Hematopoietic multipotent progenitor cell treated with erythropoietin and hydrocortisone succinate and interleukin-3 and kit ligand, for 8 days (in vitro differentiated cells): ENCODE results near the gene PACSIN2.
"Not testable (repeated sequence)": the region's sequence is repeated elsewhere in the genome, so short reads cannot be mapped to it uniquely, and the experiment has no call there.

Source experiments
- DNase-seq: peaks from one replicate; pipeline ENCODE4 v3.0.0-alpha.2; 2015

Gene PACSIN2

DNA sequence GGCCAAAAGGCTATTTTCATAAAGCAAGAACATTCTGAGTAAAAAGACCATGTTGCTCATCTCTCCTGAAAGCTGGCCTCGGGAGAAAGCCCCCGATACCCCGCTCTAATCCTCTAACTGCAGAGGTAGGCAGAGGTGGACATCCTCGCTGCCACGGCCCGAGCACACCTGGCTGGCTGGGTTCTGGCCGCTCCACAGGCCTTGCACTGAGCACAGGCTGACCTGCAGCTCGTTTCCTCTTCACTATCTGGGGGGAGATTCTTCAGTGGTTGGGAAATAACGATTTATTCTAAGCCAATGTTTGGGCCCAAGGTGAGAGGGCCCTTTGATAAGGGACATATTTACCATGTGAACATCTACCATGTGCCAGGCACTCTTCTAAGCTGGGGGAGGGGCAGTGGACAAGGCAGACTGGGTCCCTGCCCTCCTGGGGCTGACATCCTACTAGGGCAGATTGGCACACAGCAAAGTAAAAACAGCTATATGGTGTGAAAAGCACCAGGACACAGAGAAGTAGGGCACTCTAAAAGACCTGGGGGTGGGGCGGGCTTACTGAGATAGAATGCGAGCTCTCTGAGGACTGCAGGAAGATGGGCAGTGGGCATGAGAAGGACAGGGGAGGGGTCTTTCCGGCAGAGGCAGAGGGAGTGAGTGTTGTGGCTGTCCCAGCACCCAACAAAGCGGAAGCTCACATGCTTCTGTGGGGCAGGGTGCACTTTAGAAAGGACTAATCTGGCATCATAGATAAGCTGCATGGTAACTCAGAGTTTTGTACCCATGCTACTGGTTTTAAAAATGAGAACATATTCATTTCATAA, 92.4 kb downstream of the PACSIN2 start:
- peak; percentile 91 for DNase-seq

DNA sequence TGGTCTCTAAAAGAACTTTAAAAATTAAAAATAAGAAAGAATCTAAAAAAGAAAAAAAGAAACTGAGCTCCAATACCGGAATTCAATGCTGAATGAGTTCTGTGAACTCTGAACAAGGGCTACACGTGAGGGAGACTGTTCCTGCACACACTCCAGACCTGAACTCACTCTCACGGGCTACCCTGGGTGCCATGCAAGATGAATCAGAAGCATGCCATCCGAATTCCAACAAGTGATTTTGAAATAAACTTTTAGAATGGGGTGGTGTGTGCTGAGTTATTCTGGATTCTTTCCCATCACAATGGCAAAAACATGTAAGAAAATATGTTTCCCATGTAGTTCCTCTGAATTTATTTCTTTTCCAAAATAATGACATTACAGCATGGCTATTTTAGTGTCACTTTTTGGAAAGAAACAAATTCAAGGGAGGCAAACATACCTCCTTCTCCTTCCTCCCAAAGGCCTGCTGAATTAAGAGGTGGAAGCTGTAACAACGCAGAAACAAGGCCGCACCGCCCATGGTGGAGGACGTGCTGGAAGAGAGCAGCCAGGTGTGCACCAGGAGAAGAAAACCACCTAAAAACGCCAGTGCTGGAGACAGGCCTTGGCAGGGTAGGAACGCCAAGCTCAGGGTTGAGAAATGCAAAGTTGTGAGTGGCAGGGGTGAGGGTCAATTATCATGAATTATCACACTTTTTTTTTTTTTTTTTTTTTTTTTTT, 94.7 kb downstream of the PACSIN2 start:
- no peak for DNase-seq

DNA sequence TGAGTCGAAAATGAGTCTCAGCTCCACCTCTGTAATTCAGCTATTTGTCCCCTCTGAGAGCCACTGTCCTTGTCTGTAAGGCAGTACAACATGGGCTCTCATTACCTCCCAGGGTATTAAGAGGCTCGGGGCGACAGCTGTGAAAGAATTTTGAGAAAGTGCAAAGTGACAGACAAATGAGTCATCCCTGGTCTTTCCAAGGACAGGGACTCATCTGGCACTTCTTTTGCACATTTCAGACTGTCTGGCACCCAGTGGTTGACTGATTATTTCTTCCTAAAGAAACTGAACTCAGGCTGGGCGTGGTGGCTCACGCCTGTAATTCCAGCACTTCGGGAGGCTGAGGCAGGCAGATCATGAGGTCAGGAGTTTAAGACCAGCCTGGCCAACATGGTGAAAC, 95.8 kb downstream of the PACSIN2 start:
- peak; percentile 63 for DNase-seq

DNA sequence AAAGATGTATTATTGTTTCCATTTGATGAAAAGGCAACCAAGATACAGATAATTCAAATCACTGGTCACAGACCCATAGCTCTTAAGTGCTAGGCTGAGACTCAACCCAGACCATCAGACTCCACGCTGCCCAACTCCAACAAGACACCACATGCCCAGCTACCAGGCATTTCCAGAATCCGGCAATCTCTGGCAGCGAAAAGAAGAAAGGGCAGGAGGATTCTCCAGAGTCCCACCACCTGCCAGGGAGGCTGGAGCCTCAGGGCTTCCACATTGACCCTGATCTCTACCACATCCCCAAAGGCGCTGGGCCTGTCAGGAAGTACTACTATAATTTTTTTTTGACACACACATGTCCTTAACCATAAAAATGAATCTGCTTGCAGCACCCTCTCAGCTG, 96.4 kb downstream of the PACSIN2 start:
- DNase-seq = no peak

DNA sequence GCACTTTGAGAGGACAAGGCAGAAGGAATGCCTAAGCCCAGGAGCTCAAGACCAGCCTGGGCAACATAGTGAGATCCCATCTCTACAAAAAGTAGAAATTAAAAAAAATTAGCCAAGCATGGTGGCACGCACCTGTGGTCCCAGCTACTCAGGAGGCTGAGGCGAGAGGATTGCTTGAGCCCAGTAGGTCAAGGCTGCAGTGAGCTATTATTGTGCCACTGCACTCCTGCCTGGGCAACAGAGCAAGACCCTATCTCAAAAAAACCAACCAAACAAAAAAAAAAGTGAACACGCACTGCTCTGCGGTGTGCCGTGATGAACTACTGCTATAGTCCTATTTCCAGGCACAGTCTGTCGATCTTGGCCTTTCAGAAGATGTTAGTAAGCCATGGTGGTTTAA, 97.6 kb downstream of the PACSIN2 start:
- DNase-seq = not testable (repeated sequence)

DNA sequence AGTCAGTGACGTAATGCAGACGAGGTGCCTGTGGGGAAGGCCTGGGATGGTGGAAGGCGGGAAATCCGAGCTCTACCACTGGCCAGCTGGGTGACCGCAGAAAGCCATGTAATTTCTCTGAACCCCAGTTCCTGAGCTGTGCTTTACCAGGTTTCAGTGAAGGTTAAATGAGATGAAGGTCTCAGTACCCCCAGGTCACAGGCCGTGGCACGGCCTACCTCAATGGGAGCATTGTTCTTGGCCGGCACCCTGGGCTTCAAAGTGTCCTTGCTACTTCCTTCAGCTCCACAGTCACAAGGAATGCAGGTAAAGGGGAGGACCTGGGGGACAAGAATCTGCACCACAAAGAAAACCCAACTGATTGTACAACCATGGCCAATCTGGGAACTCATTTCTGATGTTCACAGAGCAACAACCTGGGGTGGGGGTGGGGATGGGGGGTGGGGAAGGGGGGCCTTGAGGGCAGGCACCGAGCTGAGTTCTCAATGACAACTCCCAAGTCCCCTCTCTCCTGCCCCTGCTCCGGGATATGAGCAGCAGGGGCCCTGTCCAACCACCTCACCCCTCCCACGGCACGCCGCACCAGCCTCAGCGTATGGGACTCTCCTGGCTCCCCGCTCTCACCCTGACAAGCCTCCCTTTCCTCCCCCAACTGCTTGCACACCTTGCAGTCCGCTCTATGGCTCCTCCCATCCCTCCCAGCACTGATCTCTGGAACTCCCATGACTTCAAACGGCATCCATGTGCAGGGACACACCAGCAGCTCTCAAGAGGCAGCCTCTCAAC, 98.8 kb downstream of the PACSIN2 start:
- no peak for DNase-seq

DNA sequence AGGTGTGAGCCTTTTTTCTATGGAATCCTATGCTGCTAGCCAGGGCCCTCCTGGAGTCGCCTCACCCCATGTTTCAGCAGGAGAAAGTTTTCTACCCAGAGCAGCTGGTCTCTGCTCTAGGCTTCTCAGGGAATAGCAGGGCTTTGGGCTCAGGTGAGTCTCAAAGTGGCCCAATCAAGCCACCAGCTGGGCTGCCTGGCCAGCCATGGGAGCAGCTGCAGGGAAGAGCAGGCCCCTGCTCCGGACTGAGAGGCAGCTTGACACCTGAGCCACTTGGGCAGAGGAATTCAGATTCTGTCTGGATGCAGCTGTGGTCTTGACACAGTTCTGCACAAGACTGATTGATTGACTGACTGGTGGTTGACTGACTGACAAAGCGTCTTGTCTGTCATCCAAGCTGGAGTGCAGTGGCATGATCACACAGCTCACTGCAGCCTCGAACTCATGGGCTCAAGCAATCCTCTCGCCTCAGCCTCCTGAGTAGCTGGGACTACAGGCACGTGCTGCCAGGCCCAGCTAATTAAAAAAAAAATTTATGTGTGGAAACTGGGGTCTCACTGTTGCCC, 100.4 kb downstream of the PACSIN2 start:
- no peak for DNase-seq

DNA sequence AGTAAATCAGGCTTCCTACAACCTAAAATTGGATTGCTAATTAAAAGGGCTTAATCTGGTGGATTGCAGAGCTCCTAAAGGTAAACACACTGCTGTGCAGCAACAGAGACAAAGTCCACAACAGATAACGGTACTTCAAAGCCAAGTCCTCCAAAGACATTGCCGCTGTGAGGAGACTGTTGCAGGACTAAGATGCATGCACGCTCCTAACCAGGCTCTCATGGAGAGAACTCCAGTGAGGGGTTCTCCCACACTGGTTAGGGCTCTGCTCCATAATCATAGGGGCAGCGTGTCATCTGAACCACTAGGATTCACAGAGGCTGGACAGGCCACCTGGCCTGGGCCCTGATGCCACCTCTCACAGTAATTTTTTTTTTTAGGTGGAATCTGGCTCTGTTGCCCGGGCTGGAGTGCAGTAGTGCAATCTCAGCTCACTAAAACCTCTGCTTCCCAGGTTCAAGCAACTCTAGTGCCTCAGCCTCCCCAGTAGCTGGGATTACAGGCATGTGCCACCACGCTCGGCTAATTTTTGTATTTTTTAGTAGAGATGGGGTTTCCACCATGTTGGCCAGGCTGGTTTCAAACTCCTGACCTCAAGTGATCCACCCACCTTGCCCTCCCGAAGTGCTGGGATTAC, 101.0 kb downstream of the PACSIN2 start:
- DNase-seq = no peak

DNA sequence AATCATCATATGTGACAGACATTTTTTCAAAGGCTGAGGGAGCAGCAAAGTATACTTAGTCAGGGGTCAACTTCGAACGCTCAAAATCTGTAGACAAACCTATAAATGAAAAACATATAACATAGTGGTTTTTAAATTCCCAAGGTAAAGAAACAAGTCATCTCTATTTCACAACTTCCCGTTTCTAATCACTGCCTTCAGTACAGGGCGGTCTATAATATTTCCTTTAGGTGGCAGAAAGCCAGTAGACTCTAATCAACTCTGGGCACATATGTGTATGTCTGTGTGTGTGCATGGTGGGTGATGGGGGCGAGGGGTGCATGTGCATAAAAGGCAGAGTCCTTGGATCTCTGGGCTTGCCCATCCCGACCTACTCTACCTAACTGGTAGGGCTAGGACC, 102.9 kb downstream of the PACSIN2 start:
- peak; percentile 69 for DNase-seq

DNA sequence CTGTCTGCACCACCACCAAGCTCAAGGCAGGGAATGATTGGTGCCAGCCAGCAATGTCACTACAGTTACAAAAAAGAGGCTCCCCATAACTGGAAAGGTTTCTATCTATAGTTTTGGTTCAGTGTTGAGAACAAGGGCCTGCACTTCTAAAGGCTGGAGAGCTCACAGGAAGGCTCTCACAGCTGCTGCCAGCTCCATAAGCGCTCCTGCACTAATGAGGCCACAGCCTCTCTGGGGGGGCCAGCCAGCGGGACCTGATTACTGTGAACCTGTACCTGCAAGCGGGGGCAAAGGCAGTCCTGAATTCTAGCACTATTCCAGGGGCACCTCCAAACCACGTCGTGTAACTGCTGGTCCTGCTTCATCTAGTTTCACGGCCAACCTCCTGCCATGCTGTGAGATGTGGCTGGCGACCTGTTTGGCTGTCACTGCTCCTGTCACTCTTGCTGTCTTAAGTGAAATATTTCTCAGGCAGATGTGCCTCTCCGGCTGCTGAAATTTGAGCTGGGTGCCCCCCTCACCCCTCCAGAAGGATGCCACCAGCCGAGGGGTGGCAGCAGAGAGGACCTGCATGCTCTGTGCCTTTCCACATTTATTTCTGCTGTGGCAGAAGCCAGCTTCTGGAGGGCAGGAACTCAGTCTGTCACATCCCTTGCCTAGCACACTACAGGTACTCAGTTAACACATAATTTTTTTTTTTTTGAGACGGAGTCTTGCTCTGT, 104.6 kb downstream of the PACSIN2 start:
- DNase-seq = no peak

DNA sequence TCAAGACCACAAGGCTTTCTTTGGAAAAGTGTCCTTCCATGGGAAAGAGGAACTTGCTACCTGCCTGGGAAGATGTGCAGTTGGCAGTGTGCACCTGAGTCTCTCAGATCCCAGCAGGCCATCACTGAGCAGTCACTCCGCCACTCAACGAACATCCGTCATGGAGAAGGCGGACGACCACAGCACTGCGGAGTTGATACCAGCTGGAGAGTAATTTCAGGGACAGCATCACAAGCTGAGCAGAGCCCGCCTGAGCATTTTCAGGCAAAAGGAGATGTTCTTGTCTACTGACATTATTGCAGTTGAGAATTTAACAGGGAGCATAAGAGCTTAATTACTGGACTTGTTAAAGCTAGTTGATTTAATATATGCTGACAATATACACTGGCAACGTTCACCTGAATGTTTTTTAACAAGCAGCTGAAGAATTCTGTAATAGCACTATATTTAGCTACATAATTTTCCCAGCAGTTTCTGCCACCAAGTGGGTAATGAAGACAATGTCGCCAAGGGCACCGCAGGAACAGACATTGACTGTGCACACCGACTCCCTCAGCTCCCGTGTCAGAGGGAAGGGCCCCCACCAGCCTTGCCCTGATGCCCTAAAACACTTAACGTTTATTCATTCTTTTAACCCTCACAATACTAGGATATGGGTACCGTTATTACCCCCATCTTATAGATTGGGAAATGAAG, 105.4 kb downstream of the PACSIN2 start:
- DNase-seq = no peak

DNA sequence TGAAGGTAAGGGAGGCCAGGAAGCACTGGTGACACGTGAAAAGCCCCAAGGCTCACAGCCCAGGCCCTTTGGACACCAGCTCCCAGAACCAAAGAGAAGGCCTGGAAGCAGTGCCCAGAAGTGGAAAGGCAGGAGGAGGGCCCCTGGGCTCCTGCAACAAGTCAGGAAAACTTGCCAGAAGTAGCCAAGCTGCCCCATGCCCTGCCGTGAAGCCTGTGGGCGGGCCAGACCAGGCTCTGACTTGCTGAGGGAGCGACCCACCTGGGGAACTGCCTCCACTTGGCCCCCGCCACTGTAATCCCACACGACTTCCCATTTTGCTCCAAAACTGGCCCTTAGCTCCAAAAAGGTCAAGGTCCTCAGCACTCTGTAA, 106.6 kb downstream of the PACSIN2 start:
- DNase-seq = no peak

DNA sequence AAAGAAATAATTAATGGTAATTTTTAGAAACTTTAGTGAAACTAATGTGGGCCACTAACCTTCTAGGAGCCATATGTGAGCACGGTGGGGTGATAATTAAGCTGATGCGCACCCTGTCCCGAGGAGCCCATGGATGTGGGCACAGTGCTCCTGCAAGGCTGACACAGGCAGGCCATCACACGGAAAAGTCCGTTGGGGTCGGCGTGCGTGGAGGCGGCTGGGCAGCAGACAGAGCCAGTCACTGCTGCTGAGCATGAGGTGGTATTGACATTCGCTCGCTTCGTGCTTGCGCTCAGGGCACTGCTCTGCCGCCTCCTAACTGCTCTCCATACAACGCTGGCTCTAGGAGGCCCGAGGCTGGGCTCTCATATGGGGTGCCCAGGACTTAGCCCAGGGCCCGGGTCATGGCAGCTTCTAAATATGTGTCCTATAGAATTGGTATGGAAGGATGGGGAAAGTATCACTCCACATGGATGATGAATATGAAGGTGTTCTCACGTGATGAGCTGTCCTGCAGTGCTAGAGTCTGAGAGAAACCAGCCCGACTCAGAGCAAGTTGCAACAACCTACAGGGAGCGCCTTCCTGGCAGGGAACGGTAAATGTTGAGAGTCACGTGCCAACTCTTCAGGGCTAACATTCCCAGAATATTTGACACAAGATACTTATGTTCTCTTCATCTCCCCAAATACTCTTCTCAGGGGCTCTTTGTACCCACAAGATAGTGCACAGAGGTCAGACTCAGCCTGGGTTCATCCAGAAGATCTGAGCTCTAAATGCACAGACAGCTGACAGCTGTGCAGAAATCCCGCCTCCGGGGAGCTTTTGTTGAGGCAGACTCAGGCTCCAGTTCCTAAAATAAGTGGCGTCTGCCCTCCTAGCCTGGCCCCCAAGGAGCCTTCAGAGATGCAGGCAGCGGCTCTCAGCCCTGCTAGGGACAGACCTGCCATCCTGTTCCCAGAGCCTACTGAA, 107.3 kb downstream of the PACSIN2 start:
- no peak for DNase-seq

DNA sequence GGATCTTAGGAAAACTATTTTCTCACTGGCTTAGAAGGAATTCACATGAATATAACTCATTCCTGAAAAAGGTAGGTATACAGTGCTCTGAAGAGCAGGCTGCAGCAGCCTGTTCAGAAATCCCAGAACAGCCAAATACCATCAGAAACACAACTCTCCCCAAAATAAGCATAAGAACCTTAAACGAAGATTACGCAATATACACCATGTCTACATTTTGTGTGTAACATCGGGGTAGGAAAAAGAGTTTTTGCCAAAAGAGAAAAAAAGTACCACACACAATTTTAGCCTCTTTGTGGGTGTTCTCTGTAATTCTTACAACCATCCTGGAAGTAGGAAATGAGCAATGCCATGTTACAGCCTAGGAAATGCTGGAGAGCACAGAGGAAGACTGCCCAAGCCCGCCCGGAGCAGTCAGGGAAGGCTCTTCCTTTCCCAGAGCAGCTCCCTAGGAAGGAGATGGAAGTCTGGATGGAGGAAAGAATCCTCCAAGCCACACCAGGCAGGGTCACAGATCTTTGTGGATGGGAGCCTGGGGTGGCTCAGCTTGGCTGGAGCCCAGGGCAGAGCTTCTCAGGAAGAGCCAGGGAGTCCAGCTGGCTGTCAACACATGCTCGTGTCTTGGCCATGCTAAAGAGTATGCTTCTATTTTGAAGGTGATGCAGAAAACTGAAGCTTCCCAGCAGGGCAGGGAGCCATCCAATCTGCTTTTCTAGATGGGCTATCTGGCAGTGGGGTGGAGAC, 108.2 kb downstream of the PACSIN2 start:
- no peak for DNase-seq

DNA sequence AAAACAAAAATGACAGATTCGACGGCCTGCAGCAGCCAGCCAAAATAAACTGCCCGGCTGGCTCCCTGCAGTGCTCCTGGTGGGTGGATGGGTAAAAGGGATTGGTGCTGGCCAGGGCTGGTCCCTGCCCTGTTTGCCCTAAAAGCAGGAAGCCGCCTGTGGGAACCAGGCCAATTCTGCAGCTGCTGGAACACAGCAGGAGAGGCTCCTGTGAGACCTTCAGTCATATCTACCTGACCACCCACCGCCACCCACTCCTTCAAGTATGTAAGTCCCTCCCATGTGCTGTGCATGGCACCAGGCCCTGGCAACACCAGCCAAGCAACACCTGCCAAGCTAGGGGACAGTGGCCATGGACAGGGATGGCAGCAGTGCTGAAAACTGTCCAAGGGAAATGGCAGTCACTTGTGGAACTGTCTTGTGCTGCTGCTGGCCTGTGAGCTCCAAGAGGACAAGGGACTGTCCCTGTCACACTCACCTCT, 109.2 kb downstream of the PACSIN2 start:
- DNase-seq = no peak

DNA sequence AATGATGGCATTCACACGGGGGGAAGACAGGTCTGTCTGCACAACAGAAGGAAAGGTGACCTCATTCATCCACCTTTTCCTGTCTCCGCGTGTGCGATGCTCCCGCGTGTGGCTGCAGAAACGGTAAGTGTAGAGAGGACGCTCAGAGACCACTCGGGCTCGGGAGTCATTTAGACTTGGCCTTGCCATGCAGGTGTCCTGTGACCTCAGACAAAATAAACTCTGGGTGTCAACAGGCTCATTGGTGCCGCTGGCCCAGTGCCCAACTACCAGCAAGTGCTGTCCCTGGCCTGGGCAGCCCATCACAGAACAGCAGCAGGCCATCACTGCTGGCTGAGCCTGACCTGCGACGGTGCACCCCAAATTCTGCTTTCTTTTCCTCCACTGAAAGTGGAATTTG, 109.7 kb downstream of the PACSIN2 start:
- no peak for DNase-seq

DNA sequence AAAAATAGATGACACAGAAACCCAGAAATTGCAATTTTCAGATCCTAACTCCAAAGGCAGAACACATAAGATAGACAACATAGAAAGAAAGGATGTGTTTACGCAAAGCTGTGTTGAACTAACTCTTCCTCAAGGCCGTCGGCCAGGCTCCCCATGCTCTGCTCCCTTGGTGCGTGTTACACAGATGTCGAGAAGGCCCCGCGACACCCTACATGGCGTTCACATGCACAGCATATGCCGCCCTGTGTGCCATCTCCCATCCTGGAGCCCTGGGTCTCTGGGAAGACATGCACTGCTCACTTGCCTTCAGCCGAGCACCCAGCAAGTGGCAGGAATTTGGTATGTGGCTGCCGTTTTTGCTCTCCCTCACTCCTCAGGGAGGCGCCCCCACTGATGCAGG, 110.9 kb downstream of the PACSIN2 start:
- DNase-seq = no peak

DNA sequence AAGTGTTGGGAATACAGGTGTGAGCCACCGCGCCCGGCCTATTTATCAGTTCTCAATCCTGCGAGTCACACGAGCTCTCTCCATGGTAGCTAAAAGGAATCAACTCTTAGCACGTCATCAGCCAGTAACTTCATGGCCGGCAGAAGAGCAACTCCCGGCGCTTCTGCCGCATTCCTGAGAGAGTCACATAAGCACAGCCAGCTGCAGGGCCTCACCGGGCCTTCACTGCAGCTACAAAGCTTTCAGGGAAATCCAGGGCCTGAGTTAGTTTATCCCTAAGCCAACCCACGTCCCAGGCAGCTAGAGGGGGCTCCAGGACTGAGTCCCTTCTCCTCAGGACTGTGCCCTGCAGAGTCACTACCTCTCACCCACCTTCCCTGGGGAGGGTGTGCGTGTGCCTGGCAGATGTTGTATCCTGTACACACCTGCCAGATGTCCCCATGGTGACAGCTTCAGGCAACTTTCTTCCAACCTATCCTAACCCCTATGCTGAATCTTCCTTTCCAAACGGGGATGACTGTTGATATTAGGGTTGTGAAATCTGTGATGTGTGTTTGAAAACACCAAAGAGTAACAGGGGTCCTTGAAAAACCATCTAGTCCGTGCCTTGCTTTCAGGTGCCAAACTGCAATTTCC, 112.0 kb downstream of the PACSIN2 start:
- no peak for DNase-seq
